ENCODE results near the gene ADAMTS20. TPM values are rescaled to one million over a fixed set of nuclear protein-coding genes. Genes with fewer than 3 reads are reported as not detected.

ADAMTS20 gene
- total RNA-seq, 4 donors from 2014 or later, result not detected

GRCh38 chr12:43579206-43579605 is 27.2 kb upstream of the ADAMTS20 start:
- TF ChIP-seq EP300 (IDR thresholded peaks at IDR 0.05; ENCODE audit: low read depth) (no peak), POLR2A (IDR thresholded peaks at IDR 0.05) (no peak), POLR2AphosphoS5 (IDR thresholded peaks at IDR 0.05) (no peak), CTCF (IDR thresholded peaks at IDR 0.05) (no peak)
- WGBS, 2 donors (ENCODE audit: low coverage in 1 of 2), result 40% methylated on average over 4 of the region's 4 CpGs
- H3K4me1 ChIP-seq, result no peaks in the 10 kb centered on the region
- DNase-seq, result no peak
- no peaks in the 10 kb centered on the region for H3K9me3 ChIP-seq
- in situ Hi-C loops (cut with MboI; ENCODE audit: low pct_ligation_motif_present in 1 of 4, low pct_unique_long_range_greater_than_20kb in 1 of 4, low sequenced_read_pairs in 3 of 4), result no loop called here
- H3K27me3 ChIP-seq, result no peaks in the 10 kb centered on the region
- H3K36me3 ChIP-seq, result no peaks in the 10 kb centered on the region
- no peak overlapping the region for H3K4me3 ChIP-seq
- H3K27ac ChIP-seq, result no peak overlapping the region
- intact Hi-C loops (cut with DNase I; ENCODE audit: low total_unique reads), result no loop called here

- in situ Hi-C loops (cut with MboI; ENCODE audit: low pct_ligation_motif_present in 1 of 4, low pct_unique_long_range_greater_than_20kb in 1 of 4, low sequenced_read_pairs in 3 of 4), result no loop called here
- H3K4me3 ChIP-seq, result no peak overlapping the region
- no peak for TF ChIP-seq EP300 (IDR thresholded peaks at IDR 0.05; ENCODE audit: low read depth)
- no peak for TF ChIP-seq CTCF (IDR thresholded peaks at IDR 0.05)
- no peak for TF ChIP-seq POLR2A (IDR thresholded peaks at IDR 0.05)
- no peak for TF ChIP-seq POLR2AphosphoS5 (IDR thresholded peaks at IDR 0.05)
- DNase-seq, result no peak
- H3K27me3 ChIP-seq, result no peaks in the 10 kb centered on the region
- 69 to 87% methylated on average over 3 of the region's 3 CpGs for WGBS, 2 donors (ENCODE audit: low coverage in 1 of 2)
- intact Hi-C loops (cut with DNase I; ENCODE audit: low total_unique reads), result no loop called here
- H3K36me3 ChIP-seq, result no peaks in the 10 kb centered on the region
- H3K27ac ChIP-seq, result no peak overlapping the region
- H3K9me3 ChIP-seq, result no peaks in the 10 kb centered on the region
- H3K4me1 ChIP-seq, result no peaks in the 10 kb centered on the region
These were observed 26.8 kb upstream of the ADAMTS20 start for GRCh38 chr12:43578782-43579181.

GRCh38 chr12:43577381-43577780 is 25.4 kb upstream of the ADAMTS20 start:
- 38 to 48% methylated on average over 3 of the region's 3 CpGs for WGBS, 2 donors (ENCODE audit: low coverage in 1 of 2)
- in situ Hi-C loops (cut with MboI; ENCODE audit: low pct_ligation_motif_present in 1 of 4, low pct_unique_long_range_greater_than_20kb in 1 of 4, low sequenced_read_pairs in 3 of 4), result no loop called here

GRCh38 chr12:43576162-43576561 is 24.2 kb upstream of the ADAMTS20 start:
- in situ Hi-C loops (cut with MboI; ENCODE audit: low pct_ligation_motif_present in 1 of 4, low pct_unique_long_range_greater_than_20kb in 1 of 4, low sequenced_read_pairs in 3 of 4) (no loop called here), intact Hi-C loops (cut with DNase I; ENCODE audit: low total_unique reads) (no loop called here)
- WGBS, 2 donors (ENCODE audit: low coverage in 1 of 2), result 73 to 76% methylated on average over 2 of the region's 2 CpGs
- Histone ChIP-seq H3K4me3 (no peak overlapping the region), H3K36me3 (no peaks in the 10 kb centered on the region), H3K9me3 (no peaks in the 10 kb centered on the region), H3K27ac (no peak overlapping the region), H3K27me3 (no peaks in the 10 kb centered on the region), H3K4me1 (no peaks in the 10 kb centered on the region)
- TF ChIP-seq CTCF (IDR thresholded peaks at IDR 0.05) (no peak), POLR2A (IDR thresholded peaks at IDR 0.05) (no peak), POLR2AphosphoS5 (IDR thresholded peaks at IDR 0.05) (no peak), EP300 (IDR thresholded peaks at IDR 0.05; ENCODE audit: low read depth) (no peak)
- DNase-seq, result no peak

More at GRCh38 chr12:43577381-43577780, 25.4 kb upstream of the ADAMTS20 start:
- Histone ChIP-seq H3K4me3 (no peak overlapping the region), H3K9me3 (no peaks in the 10 kb centered on the region), H3K4me1 (no peaks in the 10 kb centered on the region), H3K36me3 (no peaks in the 10 kb centered on the region), H3K27me3 (no peaks in the 10 kb centered on the region), H3K27ac (no peak overlapping the region)
- intact Hi-C loops (cut with DNase I; ENCODE audit: low total_unique reads), result no loop called here
- DNase-seq, result no peak
- no peak for TF ChIP-seq POLR2AphosphoS5 (IDR thresholded peaks at IDR 0.05)
- TF ChIP-seq CTCF (IDR thresholded peaks at IDR 0.05), result no peak
- TF ChIP-seq POLR2A (IDR thresholded peaks at IDR 0.05), result no peak
- TF ChIP-seq EP300 (IDR thresholded peaks at IDR 0.05; ENCODE audit: low read depth), result no peak
